ENCODE data around the gene HIC1. TPM values are rescaled to one million over a fixed set of nuclear protein-coding genes. Genes with fewer than 3 reads are reported as not detected.

HIC1 gene
- total RNA-seq, 2 experiments from 2014 or later, result 0.19 to 0.32 TPM

GRCh38 chr17:2054262-2054511 is 716 bp upstream of the HIC1 start:
- no peak for TF ChIP-seq EZH2phosphoT487 (IDR thresholded peaks at IDR 0.05; ENCODE audit: borderline replicate concordance, low read depth, low read length)
- no peak for TF ChIP-seq CTCF (conservative IDR thresholded peaks at IDR 0.05; ENCODE audit: low read length)
- Histone ChIP-seq H4K20me1 (ENCODE audit: insufficient read depth, low read length) (no peaks in the 10 kb centered on the region), H3K79me2 (ENCODE audit: insufficient read depth, low read depth, low read length) (no peaks in the 10 kb centered on the region), H3K27ac (ENCODE audit: low read depth, low read length, poor library complexity, severe bottlenecking) (no peak overlapping the region), H3K4me3 (ENCODE audit: low read depth, low read length, poor library complexity, severe bottlenecking) (peak overlapping the region; percentile 68), H3K4me2 (ENCODE audit: low read length) (peak overlapping the region; percentile 80), H3K9me2 (ENCODE audit: insufficient read depth, low read length) (no peaks in the 10 kb centered on the region), H2AFZ (ENCODE audit: low read length) (peak overlapping the region; percentile 1; the same call in 1 of the 2 replicates), H3K36me3 (ENCODE audit: insufficient read depth, low read length) (no peaks in the 10 kb centered on the region), H3K9me3 (ENCODE audit: low read length) (no peaks in the 10 kb centered on the region), H3K4me1 (ENCODE audit: insufficient read depth, low read length, poor library complexity, severe bottlenecking) (peaks cover 38% of the 10 kb centered on the region)
- intact Hi-C loops (cut with micrococcal nuclease; ENCODE audit: unreplicated experiment), result loop anchor here (5.0 kb wide), 1 partner anchor 283 kb away; the partner anchor contains the start of genes SGSM2 and TSR1
- no TSS peak for BruUV-seq (replicated peaks)
- ChIA-PET CTCF (ENCODE audit: unreplicated experiment) (interaction anchor here (0.6 to 2.0 kb wide), 6 partner anchors 10 to 191 kb away, joined by 3 to 9 read pairs (median 3); no protein-coding TSS in a partner anchor), POLR2A (no interaction called here)
- DNase-seq (ENCODE audit: low spot score), result no peak

GRCh38 chr17:2055292-2056205 is 646 bp downstream of the HIC1 start:
- Histone ChIP-seq H3K9me3 (ENCODE audit: low read length) (no peaks in the 10 kb centered on the region), H3K4me2 (ENCODE audit: low read length) (peak overlapping the region; percentile 80), H3K36me3 (ENCODE audit: insufficient read depth, low read length) (no peaks in the 10 kb centered on the region), H3K9me2 (ENCODE audit: insufficient read depth, low read length) (no peaks in the 10 kb centered on the region), H3K4me1 (ENCODE audit: insufficient read depth, low read length, poor library complexity, severe bottlenecking) (peaks cover 36% of the 10 kb centered on the region), H2AFZ (ENCODE audit: low read length) (no peak overlapping the region), H3K4me3 (ENCODE audit: low read depth, low read length, poor library complexity, severe bottlenecking) (peak overlapping the region; percentile 59), H3K27ac (ENCODE audit: low read depth, low read length, poor library complexity, severe bottlenecking) (no peak overlapping the region), H4K20me1 (ENCODE audit: insufficient read depth, low read length) (no peaks in the 10 kb centered on the region), H3K79me2 (ENCODE audit: insufficient read depth, low read depth, low read length) (no peaks in the 10 kb centered on the region)
- intact Hi-C loops (cut with micrococcal nuclease; ENCODE audit: unreplicated experiment), result loop anchor here (1.0 kb wide), 2 partner anchors 189 to 227 kb away; no protein-coding TSS in a partner anchor
- DNase-seq (ENCODE audit: low spot score), result no peak
- no TSS peak for BruUV-seq (replicated peaks)
- ChIA-PET CTCF (ENCODE audit: unreplicated experiment) (interaction anchor here (2.0 kb wide), 1 partner anchor 189 kb away, joined by 9 read pairs; no protein-coding TSS in a partner anchor), POLR2A (interaction anchor here (0.5 to 0.8 kb wide), 2 partner anchors 181 to 231 kb away, joined by 3 to 4 read pairs; no protein-coding TSS in a partner anchor)
- 0 out of 2 replicates have a peak, but pooled peaks have one; percentile 35 for TF ChIP-seq EZH2phosphoT487 (IDR thresholded peaks at IDR 0.05; ENCODE audit: borderline replicate concordance, low read depth, low read length)
- TF ChIP-seq CTCF (conservative IDR thresholded peaks at IDR 0.05; ENCODE audit: low read length), result no peak

All from OCI-LY7 (cell line).